B cell (primary cell): ENCODE data around the gene PIGQ. TPM values are rescaled to one million over a fixed set of nuclear protein-coding genes. Genes with fewer than 3 reads are reported as not detected.
A peak's percentile ranks its signal among the peaks of the same experiment; 100 is the strongest.

Experiments used
- ATAC-seq: fragments of 200-7000 bp; cut with Tn5 transposase; one replicate; pipeline ENCODE4 v1.10.0; 2021; ENCODE audit warnings: low read depth, mild to moderate bottlenecking, moderate number of reproducible peaks, moderate library complexity
- CTCF ChIA-PET: fragments of 350-600 bp; sonication (Branson Sonifier 250); formaldehyde crosslinking; loops from one replicate; lab custom pipeline; 2021; ENCODE audit warnings: antibody characterized with exemption, inconsistent platforms; lab: Charles Lee
- POLR2A ChIA-PET: fragments of 350-600 bp; sonication (Branson Sonifier 250); formaldehyde crosslinking; loops from one replicate; lab custom pipeline; 2021; ENCODE audit warnings: antibody characterized with exemption; lab: Charles Lee
- DNase-seq: peaks from one replicate; pipeline ENCODE4 v3.0.0; 2013
- H2AFZ ChIP-seq: 2 replicates; pipeline ENCODE4 v1.6.1; 2012; ENCODE audit warnings: mild to moderate bottlenecking, low read depth, low read length; ENCODE audit not compliant: insufficient read depth, poor library complexity, severe bottlenecking
- H3K27ac ChIP-seq, 2 donors: 1 replicate in 1 of 2; 2 replicates in 1 of 2; pipeline ENCODE4 v1.5.1; 2012 to 2013; ENCODE audit warnings: low read length in 2 of 2, mild to moderate bottlenecking in 2 of 2, moderate library complexity in 1 of 2
- H3K27me3 ChIP-seq, 4 experiments: fragments of 200-600 bp in 1 of 4; sonication (generic) in 1 of 4; replicated peaks in 1 of 4; 1 replicate in 2 of 4; 2 replicates in 2 of 4; pipeline versions ENCODE4 v1.6.1 to v1.7.0; 2013 to 2016; ENCODE audit warnings: low read length in 3 of 4, mild to moderate bottlenecking in 2 of 4, mixed read lengths in 1 of 4, moderate library complexity in 1 of 4; ENCODE audit not compliant: insufficient read depth in 4 of 4, control insufficient read depth in 3 of 4; ENCODE audit errors: control extremely low read depth in 1 of 4
- H3K36me3 ChIP-seq, 2 experiments: replicated peaks in 1 of 2; 1 replicate in 1 of 2; 2 replicates in 1 of 2; pipeline versions ENCODE4 v1.6.1 to v1.7.1; 2013; ENCODE audit warnings: low read length in 1 of 2; ENCODE audit not compliant: insufficient read depth in 2 of 2, control insufficient read depth in 1 of 2; ENCODE audit errors: control extremely low read depth in 1 of 2, extremely low read depth in 1 of 2
- H3K4me1 ChIP-seq, 2 donors: fragments of 200-600 bp in 1 of 2; sonication (generic) in 1 of 2; 1 replicate in 1 of 2; 2 replicates in 1 of 2; pipeline versions ENCODE4 v1.5.1 to v1.6.1; 2013 to 2017; ENCODE audit warnings: low read length in 2 of 2; ENCODE audit not compliant: control insufficient read depth in 2 of 2, insufficient read depth in 2 of 2
- H3K4me2 ChIP-seq: replicated peaks from 2 replicates; pipeline ENCODE3; 2012; ENCODE audit warnings: mild to moderate bottlenecking, low read depth, low read length; ENCODE audit not compliant: poor library complexity, severe bottlenecking
- H3K4me3 ChIP-seq, 5 experiments: fragments of 200-600 bp in 1 of 5; sonication (generic) in 1 of 5; 1 replicate in 3 of 5; 2 replicates in 2 of 5; pipeline versions ENCODE4 v1.5.1 to v1.7.0; 2011 to 2016; ENCODE audit warnings: low read length in 4 of 5, mild to moderate bottlenecking in 4 of 5, low read depth in 2 of 5, control low read depth in 1 of 5, moderate library complexity in 1 of 5; ENCODE audit not compliant: insufficient read depth in 1 of 5; ENCODE audit errors: control extremely low read depth in 1 of 5, extremely low read depth in 1 of 5
- H3K79me2 ChIP-seq: fragments of 200-600 bp; sonication (generic); one replicate; pipeline ENCODE4 v1.6.0; 2016; ENCODE audit warnings: low read length; ENCODE audit not compliant: control insufficient read depth, insufficient read depth
- H3K9ac ChIP-seq: fragments of 200-600 bp; sonication (generic); 2 replicates; pipeline ENCODE4 v1.6.1; 2017; ENCODE audit warnings: mild to moderate bottlenecking, low read length, moderate library complexity
- H3K9me3 ChIP-seq, 3 donors: one replicate each; pipeline versions ENCODE4 v1.6.1 to v1.7.1; 2013; ENCODE audit warnings: low read length in 2 of 3; ENCODE audit not compliant: control insufficient read depth in 2 of 3, insufficient read depth in 1 of 3; ENCODE audit errors: control extremely low read depth in 1 of 3
- H4K20me1 ChIP-seq: 2 replicates; pipeline ENCODE4 v1.6.0; 2012; ENCODE audit warnings: mild to moderate bottlenecking, low read length; ENCODE audit not compliant: insufficient read depth, control insufficient read depth, poor library complexity, severe bottlenecking
- H3K27ac Mint-ChIP-seq: one replicate; pipeline ENCODE4 v1.8.0; 2021; ENCODE audit warnings: mixed read lengths
- H3K27me3 Mint-ChIP-seq: one replicate; pipeline ENCODE4 v1.8.0; 2021; ENCODE audit warnings: mixed read lengths
- H3K4me1 Mint-ChIP-seq: one replicate; pipeline ENCODE4 v1.8.0; 2021; ENCODE audit warnings: mixed read lengths
- H3K4me3 Mint-ChIP-seq: one replicate; pipeline ENCODE4 v1.8.0; 2021; ENCODE audit warnings: mixed read lengths
- H3K9me3 Mint-ChIP-seq: one replicate; pipeline ENCODE4 v1.8.0; 2022; ENCODE audit warnings: mixed read lengths; ENCODE audit not compliant: insufficient read depth
- EZH2 ChIP-seq: IDR thresholded peaks from 2 replicates; pipeline ENCODE4 v1.6.1; 2012; ENCODE audit warnings: borderline replicate concordance, low read depth, mild to moderate bottlenecking, moderate library complexity, low read length; ENCODE audit not compliant: insufficient read depth, poor library complexity, severe bottlenecking
- WGBS: methylation state at CpG from one replicate; pipeline ENCODE4 v1.1.5; 2013; ENCODE audit warnings: missing lambda C conversion rate; ENCODE audit not compliant: insufficient coverage; 5-methylcytosine and 5-hydroxymethylcytosine counted together
- intact Hi-C: fragments of 100-400 bp; cut with micrococcal nuclease; formaldehyde crosslinking; loops from one replicate; pipeline ENCODE4 v1.10.0; 2022
- polyA plus RNA-seq: library from polyadenylated mRNA; depleted of rRNA; stranded (reverse); fragments of >200 nt; gene quantifications from 2 replicates; pipeline ENCODE4 v1.2.3, GENCODE V29; 2012
- total RNA-seq, 2 donors: library from RNA; stranded (reverse); fragments of 120-200 nt in 1 of 2; gene quantifications; 1 replicate in 1 of 2; 2 replicates in 1 of 2; pipeline versions ENCODE4 v1.2.3 to v1.2.4, GENCODE V29; 2013 to 2022
- TF ChIP-seq, protein P1 (sequence below): fragments of 200-600 bp; IDR thresholded peaks from one replicate; pipeline ENCODE4 v1.8.0; 2022; ENCODE audit warnings: antibody characterized with exemption, mild to moderate bottlenecking

The PIGQ gene
- total and polyA plus RNA-seq, 2 donors (not counting 1 experiment from before 2014, with no cell fraction given) = 56.9 to 68.5 TPM

DNA sequence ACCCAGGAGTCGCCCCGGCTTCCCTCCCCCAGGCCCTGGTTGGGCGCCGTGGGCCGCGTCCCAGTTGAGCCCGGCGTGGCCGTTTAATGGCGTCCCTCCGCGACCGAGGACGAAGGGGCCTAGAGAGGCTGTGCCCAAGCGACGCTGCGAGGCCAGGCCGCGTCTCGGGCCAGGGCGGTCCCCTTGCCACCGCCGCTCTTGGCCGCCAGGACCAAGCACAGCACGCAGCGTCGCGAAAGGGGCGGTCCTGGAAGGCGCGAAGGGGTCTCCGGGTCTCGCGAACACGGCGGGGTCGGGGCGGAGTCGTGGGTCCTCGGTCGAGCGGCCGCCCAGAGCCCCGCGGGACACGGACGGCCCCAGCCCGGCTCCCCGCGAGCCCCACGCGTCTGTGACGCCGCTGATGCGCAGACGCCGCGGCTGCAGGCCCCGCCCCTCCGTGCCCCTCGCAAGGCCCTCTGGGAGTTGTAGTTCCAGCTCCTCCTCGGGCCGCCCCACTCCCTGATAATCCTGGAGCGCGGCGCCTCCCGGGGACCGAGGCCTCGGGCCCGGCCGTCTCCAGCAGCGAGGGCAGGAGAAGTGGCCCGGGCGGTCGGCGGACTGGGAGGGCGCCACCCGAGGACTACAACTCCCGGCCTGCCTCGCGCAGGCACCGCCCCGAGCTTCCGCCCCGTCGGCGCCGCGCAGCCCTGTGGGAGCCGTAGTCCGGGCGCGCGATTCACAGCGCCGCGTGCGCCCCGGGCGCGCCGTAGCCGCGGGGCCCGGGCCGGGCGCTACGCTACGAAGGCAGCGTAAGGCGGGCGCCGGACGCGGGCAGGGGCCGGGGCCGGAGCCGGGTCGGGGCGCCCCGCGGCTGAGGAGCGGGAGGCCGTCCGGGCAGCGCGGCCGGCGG, 42.5 kb upstream of the PIGQ start, which contains the start of gene CAPN15:
CAPN15 (plus strand) TSS at position 698 of the 889 bp plus-strand sequence. CDS start 19,127 bp downstream, outside the sequence.
- intact Hi-C loops = loop anchor here (1.0 to 5.0 kb wide), 6 partner anchors 42 to 174 kb away; partner anchors contain the start of genes AXIN1, PGAP6, PIGQ and RAB11FIP3
- DNase-seq (peak; percentile 96), ATAC-seq (peak; percentile 81)
- Mint-ChIP-seq H3K4me1 (peaks cover 36% of the 10 kb centered on the region), H3K9me3 (no peaks in the 10 kb centered on the region), H3K4me3 (peak within 1 kb of the TSS; percentile 89), H3K27me3 (no peaks in the 10 kb centered on the region), H3K27ac (peak within 1 kb of the TSS; percentile 88)
- under 1% methylated on average over 129 of the region's 129 CpGs for WGBS
- Histone ChIP-seq H3K9me3 (peaks cover 0 to 2% (median 0%) of the 10 kb centered on the region in 3 donors), H3K4me2 (peak within 1 kb of the TSS; percentile 98), H3K9ac (peak within 1 kb of the TSS; percentile 75), H3K4me3 (peak within 1 kb of the TSS; percentile 21 to 79 (median 77)), H3K79me2 (peaks cover 53% of the 10 kb centered on the region), H4K20me1 (peaks cover 59% of the 10 kb centered on the region), H2AFZ (peak within 1 kb of the TSS; percentile 89), H3K27me3 (no peaks in the 10 kb centered on the region), H3K27ac (peak within 1 kb of the TSS; percentile 88 to 96), H3K4me1 (peaks cover 25 to 47% of the 10 kb centered on the region in 2 donors), H3K36me3 (no peaks in the 10 kb centered on the region)
- ChIA-PET CTCF (no interaction called here), POLR2A (interaction anchor here (0.6 to 1.3 kb wide), 6 partner anchors 40 to 192 kb away, joined by 3 to 11 read pairs (median 4); partner anchors contain the start of genes DECR2, NHLRC4, PGAP6 and STUB1)
- TF ChIP-seq, protein P1, sequence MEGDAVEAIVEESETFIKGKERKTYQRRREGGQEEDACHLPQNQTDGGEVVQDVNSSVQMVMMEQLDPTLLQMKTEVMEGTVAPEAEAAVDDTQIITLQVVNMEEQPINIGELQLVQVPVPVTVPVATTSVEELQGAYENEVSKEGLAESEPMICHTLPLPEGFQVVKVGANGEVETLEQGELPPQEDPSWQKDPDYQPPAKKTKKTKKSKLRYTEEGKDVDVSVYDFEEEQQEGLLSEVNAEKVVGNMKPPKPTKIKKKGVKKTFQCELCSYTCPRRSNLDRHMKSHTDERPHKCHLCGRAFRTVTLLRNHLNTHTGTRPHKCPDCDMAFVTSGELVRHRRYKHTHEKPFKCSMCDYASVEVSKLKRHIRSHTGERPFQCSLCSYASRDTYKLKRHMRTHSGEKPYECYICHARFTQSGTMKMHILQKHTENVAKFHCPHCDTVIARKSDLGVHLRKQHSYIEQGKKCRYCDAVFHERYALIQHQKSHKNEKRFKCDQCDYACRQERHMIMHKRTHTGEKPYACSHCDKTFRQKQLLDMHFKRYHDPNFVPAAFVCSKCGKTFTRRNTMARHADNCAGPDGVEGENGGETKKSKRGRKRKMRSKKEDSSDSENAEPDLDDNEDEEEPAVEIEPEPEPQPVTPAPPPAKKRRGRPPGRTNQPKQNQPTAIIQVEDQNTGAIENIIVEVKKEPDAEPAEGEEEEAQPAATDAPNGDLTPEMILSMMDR = peak; percentile 16
- TF ChIP-seq EZH2 = no peak
